Suppressor macrophage treated with lipopolysaccharide for 1 hour (primary cell): ENCODE results near the gene STAG3.
"Not testable (repeated sequence)": the region's sequence is repeated elsewhere in the genome, so short reads cannot be mapped to it uniquely, and the experiment has no call there.

ENCODE experiments used
- DNase-seq, 3 donors: peaks; one replicate each; pipeline ENCODE4 v3.0.0-alpha.2; 2020 to 2022

Gene STAG3, protein sequence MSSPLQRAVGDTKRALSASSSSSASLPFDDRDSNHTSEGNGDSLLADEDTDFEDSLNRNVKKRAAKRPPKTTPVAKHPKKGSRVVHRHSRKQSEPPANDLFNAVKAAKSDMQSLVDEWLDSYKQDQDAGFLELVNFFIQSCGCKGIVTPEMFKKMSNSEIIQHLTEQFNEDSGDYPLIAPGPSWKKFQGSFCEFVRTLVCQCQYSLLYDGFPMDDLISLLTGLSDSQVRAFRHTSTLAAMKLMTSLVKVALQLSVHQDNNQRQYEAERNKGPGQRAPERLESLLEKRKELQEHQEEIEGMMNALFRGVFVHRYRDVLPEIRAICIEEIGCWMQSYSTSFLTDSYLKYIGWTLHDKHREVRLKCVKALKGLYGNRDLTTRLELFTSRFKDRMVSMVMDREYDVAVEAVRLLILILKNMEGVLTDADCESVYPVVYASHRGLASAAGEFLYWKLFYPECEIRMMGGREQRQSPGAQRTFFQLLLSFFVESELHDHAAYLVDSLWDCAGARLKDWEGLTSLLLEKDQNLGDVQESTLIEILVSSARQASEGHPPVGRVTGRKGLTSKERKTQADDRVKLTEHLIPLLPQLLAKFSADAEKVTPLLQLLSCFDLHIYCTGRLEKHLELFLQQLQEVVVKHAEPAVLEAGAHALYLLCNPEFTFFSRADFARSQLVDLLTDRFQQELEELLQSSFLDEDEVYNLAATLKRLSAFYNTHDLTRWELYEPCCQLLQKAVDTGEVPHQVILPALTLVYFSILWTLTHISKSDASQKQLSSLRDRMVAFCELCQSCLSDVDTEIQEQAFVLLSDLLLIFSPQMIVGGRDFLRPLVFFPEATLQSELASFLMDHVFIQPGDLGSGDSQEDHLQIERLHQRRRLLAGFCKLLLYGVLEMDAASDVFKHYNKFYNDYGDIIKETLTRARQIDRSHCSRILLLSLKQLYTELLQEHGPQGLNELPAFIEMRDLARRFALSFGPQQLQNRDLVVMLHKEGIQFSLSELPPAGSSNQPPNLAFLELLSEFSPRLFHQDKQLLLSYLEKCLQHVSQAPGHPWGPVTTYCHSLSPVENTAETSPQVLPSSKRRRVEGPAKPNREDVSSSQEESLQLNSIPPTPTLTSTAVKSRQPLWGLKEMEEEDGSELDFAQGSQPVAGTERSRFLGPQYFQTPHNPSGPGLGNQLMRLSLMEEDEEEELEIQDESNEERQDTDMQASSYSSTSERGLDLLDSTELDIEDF

GRCh38 chr7:100177045-100178001 is at the start of gene STAG3, which contains the start of gene GPC2:
Gene STAG3 (plus strand): TSS chr7:100177918. CDS start chr7:100180557, 2,639 bp downstream.
Gene GPC2 (minus strand): TSS chr7:100177381. CDS start chr7:100177199, 182 bp downstream.
- DNase-seq = peak; percentile 98 to 99 (median 98)

- no peak for DNase-seq
These were observed 49.1 kb upstream of the STAG3 start for GRCh38 chr7:100128637-100128963.

DNA sequence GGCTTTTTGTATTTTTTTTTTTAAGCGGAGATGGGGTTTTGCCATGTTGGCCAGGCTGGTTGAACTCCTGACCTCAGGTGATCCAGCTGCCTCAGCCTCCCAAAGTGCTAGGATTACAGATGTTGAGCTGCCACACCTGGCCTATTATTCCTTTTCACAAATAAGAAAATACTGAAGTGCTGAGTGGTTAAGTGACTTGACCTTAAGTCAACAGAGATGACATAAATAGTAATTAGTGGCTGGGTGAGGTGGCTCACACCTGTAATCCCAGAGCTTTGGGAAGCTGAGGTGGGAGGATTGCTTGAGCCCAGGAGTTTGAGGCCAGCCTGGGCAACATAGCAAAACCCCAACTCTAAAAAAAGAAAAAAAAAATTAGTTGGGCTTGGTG is 47.5 kb upstream of the STAG3 start:
- DNase-seq = not testable (repeated sequence)

DNA sequence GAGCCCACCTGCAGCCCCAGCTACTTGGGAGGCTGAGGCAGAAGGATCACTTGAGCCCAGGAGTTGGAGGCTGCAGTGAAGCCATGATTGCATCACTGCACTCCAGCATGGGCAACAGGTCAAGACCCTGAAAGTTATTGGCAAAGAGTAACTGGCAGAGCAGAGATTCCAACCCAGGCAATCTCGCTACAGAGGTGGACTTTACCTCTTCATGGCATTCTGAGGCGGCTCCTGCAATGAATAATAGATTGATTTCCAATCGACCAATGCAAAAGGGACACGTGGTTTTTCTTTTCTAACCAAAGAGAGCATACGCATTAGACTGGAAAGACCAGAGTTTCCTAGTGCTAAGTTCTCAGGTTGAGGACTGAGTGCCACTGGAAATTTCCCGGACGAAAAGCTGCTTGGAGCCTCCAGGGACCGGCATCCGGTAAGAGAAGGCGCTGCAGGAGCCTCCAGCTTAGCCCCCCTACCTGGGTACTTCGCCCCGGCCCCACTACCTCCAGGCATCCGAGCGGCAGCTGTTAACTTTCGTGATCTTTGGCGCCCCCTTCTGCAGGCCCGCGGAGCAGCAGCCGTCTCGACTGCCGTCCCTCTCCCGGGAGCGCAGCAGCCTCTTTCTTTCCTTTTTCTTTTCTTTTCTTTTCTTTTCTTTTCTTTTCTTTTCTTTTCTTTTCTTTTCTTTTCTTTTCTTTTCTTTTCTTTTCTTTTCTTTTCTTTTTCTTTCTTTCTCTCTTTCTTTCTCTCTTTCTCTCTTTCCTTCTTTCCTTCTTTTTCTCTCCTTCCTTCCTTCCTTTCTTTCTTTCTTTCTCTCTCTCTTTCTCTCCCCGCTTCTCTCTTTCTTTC is 46.9 kb upstream of the STAG3 start:
- peak; percentile 79 to 85 (median 84) for DNase-seq

DNA sequence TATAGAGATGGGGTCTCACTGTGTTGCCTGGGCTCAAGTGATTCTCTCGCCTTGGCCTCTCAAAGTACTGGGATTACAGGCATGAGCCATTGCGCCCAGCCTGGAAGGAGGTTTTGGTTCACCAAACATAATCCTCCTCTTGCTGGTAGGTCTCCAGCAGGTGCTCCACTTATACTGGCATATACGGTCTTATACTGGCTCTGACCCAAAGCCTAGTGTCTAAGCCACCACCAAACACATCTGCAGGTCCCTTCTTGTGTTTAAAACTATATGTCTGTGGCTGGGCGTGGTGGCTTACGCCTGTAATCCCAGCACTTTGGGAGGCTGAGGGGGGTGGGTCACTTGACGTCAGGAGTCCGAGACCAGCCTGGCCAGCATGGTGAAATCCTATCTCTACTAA is 45.6 kb upstream of the STAG3 start:
- DNase-seq = no peak

GRCh38 chr7:100132697-100133151 is 45.0 kb upstream of the STAG3 start:
- DNase-seq = peak; percentile 77 to 84 (median 80)

DNA sequence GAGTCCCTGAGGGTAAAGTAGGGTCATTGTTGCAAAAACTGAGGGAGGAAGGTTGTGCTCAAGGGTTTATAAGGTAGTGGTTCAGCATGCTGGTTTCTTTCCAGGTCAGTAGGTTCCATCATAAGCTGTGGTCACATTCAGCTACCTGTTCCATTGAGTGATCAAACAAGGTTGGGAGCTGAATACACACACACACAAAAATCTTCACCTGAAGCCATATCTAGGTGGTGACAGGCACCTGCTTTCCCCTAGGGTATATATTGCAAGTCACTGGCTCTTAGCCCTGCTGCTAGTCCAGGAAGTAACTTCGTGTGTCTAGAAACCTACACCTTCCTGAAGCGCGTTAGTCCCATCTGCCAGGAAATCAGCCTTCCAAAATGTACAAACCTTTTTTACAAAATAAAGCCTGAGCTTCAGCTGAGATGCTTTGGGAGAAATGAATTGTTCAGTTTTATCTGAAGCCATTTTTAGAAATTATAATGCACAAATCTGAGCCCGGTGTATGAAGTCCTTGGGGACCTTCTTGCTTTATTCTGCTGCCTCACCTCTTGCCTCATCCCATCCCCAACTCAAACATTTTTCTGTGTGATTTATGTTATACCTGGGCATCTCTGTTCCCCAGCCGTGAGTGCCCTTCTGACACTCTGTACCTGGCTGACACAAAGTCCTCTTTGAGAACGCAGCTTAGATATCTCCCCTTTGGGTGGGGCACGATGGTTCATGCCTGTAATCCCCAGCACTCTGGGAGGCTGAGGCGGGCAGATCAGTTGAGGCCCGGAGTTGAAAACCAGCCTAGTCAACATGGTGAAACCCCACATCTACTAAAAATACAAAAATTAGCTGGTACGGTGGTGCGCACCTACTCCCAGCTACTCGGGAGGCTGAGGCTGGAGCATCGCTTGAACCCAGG is 39.6 kb upstream of the STAG3 start:
- DNase-seq = no peak

DNA sequence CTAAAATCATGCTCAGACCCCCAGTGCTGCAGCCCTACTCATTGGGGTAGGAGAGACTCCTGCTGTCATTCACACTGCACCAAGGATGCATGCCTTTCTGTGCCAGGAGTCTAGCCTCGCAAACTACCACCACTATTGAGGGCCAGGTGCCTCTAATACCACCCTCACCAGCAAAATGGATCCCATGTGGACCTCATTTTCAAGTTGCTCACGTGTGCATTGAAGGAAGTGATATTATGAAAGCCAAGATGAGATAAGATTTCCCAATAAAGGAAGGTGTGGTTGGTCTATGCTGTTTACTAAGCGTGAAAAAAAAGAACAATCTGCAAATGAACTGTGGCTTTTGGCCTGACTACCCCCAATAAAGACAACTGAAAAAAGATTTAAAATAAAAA is 36.2 kb upstream of the STAG3 start:
- no peak for DNase-seq

- DNase-seq = no peak
These were observed 35.3 kb upstream of the STAG3 start for GRCh38 chr7:100142461-100142860.

GRCh38 chr7:100146350-100146749 is 31.4 kb upstream of the STAG3 start:
- not testable (repeated sequence) for DNase-seq

DNA sequence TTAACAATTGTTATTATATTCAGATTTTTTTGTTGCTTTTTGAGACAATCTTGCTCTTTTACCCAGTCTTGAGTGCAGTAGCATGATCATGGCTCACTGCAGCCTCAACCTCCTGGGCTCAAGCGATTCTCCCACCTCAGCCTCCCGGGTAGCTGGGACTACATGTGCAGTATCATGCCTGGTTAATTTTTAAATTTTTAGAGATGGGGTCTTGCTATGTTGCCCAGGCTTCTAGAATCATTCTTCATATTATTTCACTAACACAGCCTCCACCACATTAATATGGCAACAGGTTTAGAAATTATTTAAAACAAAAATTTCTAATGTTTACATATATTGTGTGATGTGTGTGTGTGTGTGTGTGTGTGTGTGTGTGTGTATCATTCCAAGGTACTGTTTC is 30.4 kb upstream of the STAG3 start:
- no peak for DNase-seq

DNA sequence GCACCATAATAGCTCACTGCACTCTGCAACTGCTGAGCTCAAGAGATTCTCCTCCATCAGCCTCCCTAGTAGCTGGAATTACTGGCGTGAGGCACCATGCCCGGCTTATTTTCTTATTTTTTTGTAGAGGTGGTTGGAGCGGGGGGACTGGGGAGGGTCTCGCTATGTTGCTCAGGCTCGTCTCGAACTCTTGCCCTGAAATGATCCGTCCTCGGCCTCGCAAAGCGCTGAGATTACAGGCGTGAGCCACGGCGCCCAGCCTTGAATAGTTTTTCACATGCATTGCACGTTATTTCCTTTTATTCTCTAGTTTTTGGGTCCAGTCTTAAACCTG is 29.5 kb upstream of the STAG3 start:
- no peak for DNase-seq

DNA sequence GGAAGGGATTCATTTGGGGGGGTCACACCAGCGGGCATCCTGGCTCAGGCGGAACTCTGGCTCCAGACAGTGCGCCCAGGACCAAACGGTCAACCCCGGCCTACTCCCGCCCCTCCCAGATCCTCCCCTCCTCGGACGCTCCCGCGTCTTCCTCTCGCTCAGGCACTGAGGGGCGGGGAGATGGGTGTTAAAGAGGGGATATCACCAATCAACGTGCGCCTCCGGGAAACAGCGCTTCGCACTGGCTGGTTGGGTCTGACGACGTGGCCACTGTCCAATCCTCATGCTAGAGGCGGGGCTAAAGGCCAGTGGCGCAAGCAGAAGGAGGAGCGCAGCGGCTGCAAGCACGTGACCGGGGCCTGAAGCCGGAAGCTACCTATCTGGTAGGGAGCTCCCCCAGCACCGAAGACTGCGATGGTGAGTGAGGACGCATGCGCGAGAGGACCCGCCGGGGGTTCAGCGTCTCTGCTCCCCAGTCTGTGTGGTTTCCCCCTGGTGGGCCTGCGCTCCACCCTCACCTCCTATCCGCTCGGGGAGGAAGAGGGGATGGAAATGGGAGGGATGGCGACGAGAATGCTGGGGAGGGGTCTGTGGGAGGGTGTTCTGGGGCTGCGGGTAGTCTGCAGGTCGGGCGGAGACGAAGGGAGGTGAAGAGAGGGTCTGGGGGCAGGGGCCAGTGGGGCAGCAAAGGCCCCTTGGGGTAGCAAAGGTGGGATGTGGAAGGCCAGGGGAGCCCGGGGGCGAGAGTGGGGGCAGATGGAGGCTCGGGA is 29.0 kb upstream of the STAG3 start, which contains the start of gene LAMTOR4:
TSS of gene LAMTOR4 (plus strand) at position 360 of the 770 bp plus-strand sequence. CDS start at position 415, 55 bp downstream.
- DNase-seq = peak; percentile 98 to 99 (median 98)

DNA sequence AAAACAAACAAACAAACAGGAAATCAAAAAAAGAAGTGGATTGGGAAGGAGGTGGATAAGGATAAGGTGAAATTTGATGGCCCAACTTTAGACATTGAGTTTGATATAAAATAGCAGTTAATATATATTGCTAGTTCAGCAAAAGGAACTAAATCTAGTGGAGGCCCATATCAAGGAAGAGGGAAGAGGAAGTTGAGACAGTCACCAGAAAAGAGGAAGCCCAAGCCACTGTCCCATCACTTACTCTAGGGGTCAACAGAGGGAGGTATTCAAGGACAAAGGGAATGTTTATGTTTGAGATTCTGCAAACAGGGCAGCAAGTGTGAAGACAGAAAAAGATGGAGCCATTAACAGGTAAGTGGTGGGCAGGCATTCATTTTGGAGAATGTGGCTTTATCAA is 25.3 kb upstream of the STAG3 start:
- DNase-seq = peak; percentile 72 to 83 (median 79)

DNA sequence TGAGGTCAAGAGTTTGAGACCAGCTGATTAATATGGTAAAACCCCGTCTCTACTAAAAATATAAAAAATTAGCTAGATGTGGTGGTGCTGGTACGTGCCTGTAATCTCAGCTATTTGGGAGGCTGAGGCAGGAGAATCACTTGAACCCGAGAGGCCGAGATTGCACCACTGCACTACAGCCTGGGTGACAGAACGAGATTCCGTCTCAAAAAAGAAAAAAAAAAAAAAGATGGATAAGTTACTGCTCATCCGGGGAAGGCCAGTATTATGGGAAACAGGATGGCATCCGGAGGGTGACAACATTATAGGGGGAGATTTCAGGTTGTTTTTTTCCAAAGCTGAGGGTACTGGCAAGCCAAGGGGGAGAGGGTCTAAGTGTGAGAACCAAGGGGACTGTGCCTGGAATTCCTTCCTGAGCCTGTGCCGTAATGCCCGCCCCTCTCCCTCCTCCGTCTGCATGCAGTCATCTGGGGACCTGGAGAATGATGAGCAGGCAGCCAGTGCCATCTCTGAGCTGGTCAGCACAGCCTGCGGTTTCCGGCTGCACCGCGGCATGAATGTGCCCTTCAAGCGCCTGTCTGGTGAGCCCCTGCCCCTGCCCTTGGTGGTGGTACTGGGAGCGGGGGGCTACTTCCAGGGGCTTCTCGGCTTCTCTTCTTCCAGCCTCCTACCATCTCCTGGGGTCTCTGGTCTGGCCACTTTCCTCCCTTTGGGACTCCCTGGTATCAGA is 24.6 kb upstream of the STAG3 start:
- DNase-seq = no peak

DNA sequence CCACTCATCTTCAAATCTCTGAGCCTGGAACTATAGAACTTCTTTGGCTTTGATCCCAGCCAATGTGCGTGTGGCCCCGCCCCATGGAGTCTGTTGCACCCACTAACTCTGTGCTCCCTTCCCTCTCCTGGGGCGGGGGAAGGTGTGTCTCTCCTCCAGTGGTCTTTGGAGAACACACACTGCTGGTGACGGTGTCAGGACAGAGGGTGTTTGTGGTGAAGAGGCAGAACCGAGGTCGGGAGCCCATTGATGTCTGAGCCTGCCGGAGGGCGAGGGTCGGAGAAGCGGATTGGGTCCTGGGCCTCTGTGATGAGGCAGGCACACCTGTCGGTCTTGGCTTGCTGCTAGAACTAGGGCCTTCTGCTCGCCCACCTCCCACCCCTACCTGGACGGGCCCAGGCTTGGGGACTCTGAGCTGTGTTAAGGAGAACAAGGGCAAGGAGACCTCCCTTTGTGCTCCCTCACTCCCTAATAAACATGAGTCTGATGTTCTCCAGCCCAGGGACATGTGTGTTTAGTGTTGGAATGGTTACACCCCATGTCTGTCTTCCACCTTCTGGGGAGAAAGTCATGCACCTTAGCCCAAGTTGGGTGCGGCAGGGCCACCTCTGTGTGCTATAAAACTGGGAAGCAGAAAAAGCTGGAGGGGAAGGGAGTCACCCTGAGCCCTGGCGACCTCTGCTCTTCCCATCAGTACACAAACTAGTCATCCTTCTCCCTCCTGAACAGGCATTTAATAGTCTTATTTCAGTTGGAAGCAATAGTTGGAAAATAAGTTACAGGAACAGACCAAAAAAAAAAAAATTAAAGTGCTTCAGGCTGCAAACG is 23.8 kb upstream of the STAG3 start:
- DNase-seq = no peak
